ENCODE data around the gene GMCL1.

- TF ChIP-seq CTCF (conservative IDR thresholded peaks at IDR 0.05; ENCODE audit: low read depth in 2 of 2): no peak
- TF ChIP-seq REST (IDR thresholded peaks at IDR 0.05; ENCODE audit: unreplicated experiment): no peak
- TF ChIP-seq POLR2AphosphoS5 (IDR thresholded peaks at IDR 0.05; ENCODE audit: low read depth): no peak
- no peak for TF ChIP-seq EZH2phosphoT487 (IDR thresholded peaks at IDR 0.05; ENCODE audit: unreplicated experiment)
- no peak for TF ChIP-seq EZH2 (IDR thresholded peaks at IDR 0.05; ENCODE audit: low read depth, unreplicated experiment)
- no peak for TF ChIP-seq CREB1 (CRISPR knock-in tag; IDR thresholded peaks at IDR 0.05; ENCODE audit: low read depth)
- TF ChIP-seq JUNB (IDR thresholded peaks at IDR 0.05; ENCODE audit: unreplicated experiment): no peak
- TF ChIP-seq NANOG (IDR thresholded peaks at IDR 0.05; ENCODE audit: borderline replicate concordance): no peak
- no peak for TF ChIP-seq ZNF114 (CRISPR knock-in tag; IDR thresholded peaks at IDR 0.05)
- no peak for TF ChIP-seq STAT1 (IDR thresholded peaks at IDR 0.05; ENCODE audit: unreplicated experiment)
- no peak for TF ChIP-seq ETS1 (IDR thresholded peaks at IDR 0.05)
These were observed 32.2 kb upstream of the GMCL1 start for GRCh38 chr2:69797235-69797634.

Measured in GM23338 (cell line).